ENCODE results near the gene VAMP8.
"Not testable (repeated sequence)": the region's sequence is repeated elsewhere in the genome, so short reads cannot be mapped to it uniquely, and the experiment has no call there.

The VAMP8 gene

GRCh38 chr2:85547859-85548607 is 29.4 kb upstream of the VAMP8 start:
- no peak for DNase-seq

- DNase-seq: no peak
Observed at GRCh38 chr2:85548608-85548900, 28.8 kb upstream of the VAMP8 start.

- DNase-seq: no peak
Observed at GRCh38 chr2:85549095-85549494, 28.3 kb upstream of the VAMP8 start.

- DNase-seq: no peak
Observed at GRCh38 chr2:85549826-85550225, 27.6 kb upstream of the VAMP8 start.

DNA sequence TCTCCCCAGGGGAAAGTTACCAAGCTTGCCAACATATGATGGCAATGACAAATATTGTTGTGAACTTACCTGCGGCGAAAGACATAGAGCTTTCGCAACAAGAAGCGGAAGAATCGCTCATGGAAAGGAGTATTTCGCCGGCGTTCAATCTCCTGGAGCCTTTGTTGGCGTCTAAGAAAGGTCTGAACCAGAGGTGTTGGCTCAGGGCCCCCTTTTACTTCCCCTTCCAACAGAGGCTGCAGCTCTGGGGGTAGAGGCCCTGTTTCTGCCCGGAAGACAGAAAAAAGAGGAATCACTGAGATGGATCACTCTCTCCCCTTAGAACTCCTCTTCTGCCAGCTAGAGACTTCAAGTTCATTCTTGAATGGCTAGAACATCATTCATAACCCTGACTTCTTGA is 26.9 kb upstream of the VAMP8 start:
- no peak for DNase-seq

- peak; percentile 83 for DNase-seq
Observed at GRCh38 chr2:85551698-85552678, 25.4 kb upstream of the VAMP8 start.

DNA sequence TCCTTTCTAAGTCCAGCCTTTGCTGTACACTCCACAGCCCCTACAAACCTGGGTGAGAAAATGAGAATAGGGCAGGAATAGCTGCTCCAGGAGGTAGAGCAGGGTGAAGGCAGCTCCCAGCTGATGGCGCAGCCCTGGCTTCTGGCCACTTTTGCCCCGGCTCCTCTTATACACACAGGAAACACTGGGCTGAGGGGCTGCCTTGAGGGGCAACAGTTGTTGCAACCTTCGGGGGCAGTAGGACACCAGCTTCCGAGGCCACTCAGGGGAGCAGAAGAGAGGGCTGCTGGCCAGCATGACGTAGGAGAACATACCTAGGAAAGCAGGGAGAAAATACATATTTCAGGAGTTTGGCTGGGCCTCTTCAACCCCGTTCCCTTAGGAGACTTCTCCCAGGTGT is 24.2 kb upstream of the VAMP8 start:
- no peak for DNase-seq

DNA sequence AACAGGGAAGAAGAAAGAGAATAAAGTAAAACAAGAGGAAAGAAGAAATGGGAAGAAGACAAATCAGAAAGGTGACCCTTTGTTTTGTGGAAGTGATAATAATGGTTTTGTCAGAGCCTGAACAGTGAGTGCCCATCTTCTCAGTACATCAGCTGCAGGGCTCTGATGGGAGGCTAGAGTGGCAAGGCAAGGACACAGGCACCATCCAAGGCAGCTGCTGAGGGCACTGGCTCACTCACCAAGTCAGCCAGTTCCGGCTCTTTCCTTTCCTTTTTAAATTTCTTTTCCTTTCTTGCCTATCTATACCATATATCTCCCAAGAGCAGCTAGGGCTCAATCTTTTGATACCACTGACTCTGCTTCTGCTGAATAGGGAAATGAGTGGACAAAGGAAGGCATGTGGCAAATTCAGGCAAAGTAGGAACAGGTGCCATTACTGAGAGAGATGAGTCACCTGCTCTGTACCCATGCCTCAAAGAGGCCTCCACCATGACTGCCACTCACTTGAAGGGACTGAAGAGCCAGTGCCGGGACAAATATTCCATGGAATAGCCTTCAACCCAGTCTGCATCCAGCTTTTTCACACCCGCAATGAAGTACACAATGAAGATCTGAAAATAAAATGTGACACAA is 22.3 kb upstream of the VAMP8 start:
- no peak for DNase-seq

DNA sequence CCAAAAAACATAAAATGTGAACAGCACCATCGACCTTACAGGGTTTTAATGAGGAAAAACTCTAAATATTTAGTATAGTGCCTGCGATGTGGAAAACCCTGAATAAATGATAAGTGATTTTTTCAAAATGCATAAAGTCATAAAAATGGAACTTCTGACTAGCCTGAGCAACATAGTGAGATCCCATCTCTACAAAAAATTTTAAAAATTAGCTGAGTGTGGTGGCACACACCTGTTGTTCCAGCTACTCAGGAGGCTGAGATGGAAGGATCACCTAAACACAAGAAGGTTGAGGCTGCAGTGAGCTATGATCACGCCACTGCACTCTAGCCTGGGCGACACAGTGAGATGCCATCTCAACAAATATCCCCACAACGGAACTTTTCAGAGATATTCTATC is 20.3 kb upstream of the VAMP8 start:
- no peak for DNase-seq

DNA sequence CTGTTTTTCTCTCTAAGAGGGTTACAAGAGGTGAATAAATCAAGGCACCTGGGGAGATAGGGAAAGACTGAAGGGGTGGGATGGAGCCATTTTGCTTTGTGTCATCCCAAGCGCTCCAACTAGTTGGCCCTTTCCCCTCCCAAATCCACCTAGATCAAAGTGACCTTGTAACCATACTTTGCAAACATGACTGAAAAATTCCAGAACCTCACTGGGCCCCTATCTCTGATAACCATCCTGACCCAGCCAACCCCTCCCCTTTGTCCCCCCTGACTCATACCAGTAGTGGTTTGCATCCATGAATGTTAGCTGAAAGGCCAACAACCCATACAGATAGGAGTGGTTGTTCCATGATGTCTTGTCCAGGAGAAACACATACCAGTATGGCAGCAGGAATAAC is 19.2 kb upstream of the VAMP8 start:
- DNase-seq: no peak

DNA sequence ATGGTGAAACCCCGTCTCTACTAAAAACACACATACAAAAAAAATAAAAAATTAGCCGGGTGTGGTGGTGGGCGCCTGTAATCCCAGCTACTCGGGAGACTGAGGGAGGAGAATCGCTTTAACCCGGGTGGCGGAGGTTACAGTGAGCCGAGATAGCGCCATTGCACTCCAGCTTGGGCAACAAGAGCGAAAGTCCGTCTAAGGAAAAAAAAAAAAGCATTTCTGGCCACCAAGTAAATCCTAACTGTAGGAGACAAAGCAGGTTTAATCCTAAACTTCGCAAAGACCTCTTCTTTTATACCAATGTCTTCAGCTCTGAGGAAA is 17.0 kb upstream of the VAMP8 start:
- DNase-seq: not testable (repeated sequence)

DNA sequence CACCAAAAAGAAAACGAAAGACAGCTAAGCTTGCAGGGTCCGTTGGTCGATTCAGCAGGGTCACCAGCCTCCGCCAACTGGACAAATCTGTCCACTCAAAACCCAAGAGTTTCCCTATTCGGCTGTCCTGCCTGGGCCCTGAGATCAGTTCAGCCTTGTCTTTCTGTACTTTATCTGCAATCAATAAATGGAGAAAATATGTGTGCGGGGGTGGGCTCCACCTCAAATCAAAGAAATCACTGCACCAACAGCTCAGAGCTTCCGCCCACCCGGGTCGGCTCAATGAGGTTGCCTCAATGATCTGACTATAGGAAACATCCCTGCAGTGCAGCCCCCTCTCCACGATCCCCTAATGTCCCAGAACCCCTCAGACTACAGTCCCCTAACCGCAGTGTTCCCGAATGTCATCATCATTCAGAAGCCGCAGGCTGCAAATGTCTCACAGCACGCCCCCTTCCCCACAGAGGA is 16.5 kb upstream of the VAMP8 start:
- DNase-seq: no peak

- DNase-seq: peak; percentile 94
Observed at GRCh38 chr2:85561280-85562212, 15.8 kb upstream of the VAMP8 start, which contains the start of gene GGCX. Gene GGCX (minus strand): TSS chr2:85561493. CDS start chr2:85561428, 65 bp downstream.

DNA sequence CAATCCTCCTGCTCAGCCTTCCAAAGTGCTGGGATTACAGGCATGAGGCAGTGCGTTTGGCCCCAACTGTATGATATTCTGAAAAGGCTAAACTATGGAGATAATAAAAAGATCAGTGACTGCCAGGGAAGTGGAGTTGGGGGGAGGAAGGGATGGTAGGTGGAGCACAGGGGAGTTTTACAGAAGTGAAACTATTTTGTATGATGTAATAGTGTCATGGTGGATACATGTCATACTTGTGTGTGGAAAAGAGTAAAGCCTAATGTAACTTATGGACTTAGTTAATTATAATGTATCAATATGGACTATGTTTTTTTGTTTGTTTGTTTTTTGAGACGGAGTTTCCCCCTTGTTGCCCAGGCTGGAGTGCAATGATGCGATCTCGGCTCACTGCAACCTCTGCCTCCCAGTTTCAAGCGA is 13.2 kb upstream of the VAMP8 start:
- no peak for DNase-seq

DNA sequence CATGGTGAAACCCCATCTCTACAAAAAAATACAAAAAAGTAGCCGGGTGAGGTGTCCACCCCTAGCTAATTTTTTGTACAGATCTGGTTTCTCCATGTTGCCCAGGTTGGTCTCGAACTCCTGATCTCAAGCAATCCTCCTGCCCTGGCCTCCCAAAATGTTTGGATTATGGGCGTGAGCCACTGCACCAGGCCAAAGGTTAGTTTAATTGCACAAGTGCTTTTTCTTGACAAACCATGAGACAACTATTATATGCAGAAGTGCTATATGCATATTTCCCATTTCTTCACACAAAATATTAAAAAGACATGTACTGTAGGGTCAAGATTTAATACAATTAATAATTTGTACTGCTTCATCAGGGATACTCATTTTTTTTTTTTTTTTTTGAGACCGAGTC is 11.1 kb upstream of the VAMP8 start:
- DNase-seq: no peak

- DNase-seq: no peak
Observed at GRCh38 chr2:85575739-85576138, 1.6 kb upstream of the VAMP8 start.

GRCh38 chr2:85577063-85577385 is 362 bp upstream of the VAMP8 start:
- DNase-seq: no peak

GRCh38 chr2:85578243-85579180 is 1.1 kb downstream of the VAMP8 start:
- no peak for DNase-seq

DNA sequence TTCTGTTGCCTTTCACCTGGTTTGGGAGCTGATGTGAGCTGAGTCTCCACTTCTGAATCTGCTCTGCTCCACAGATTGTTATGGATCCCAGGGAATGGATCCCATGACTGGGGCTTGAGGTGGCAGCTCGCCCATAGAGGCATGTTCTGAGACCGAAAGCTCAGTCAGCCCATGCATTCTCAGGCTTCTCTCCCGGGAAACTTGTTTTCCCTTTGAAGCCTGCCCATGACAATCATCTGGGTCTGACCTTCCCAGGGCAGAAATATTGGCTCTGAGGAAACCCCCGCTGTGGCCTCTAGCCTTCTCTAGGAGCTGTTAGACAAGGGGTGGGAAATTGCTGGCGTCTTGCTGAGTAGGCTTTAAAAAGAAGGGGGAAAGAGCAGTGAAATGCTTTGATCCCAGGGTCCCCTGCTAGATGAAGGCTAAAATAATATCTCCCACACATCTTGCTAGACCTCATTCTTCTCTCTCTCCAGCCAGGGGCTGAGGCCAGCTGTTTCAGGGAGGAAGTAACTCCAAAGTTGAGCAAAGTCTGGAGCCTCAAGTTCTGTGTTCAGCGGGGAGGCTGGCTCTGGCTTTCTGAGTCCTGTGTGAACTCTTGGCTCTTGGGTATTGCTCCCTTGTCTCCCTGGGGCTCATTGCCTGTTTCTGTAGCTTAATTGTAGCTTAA is 2.0 kb downstream of the VAMP8 start:
- no peak for DNase-seq

GRCh38 chr2:85580206-85580605 is 2.8 kb downstream of the VAMP8 start:
- DNase-seq: no peak

DNA sequence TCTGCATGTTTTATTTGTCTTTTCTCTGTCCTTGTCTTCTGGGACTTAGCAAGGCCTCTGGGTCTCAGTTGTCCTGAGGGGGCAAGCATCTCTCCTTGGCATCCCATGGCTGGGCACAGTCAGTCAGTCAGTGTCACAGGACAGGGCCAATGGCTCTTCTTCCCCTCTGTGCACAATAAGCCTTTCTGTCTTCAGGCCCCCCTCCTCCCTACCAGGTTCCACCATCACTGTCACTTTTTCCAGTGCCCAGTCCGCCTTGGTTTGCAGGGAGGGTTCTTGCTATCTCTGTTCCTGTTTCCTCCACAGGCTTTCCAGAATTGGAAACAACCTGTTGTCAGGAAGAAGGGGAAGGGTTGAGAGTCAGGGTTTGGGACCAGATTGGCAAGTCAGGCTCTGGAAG is 5.1 kb downstream of the VAMP8 start:
- no peak for DNase-seq

Data from midbrain (tissue), 1 donor.